Measurements from ENCODE around the gene WWOX.

Gene WWOX

DNA sequence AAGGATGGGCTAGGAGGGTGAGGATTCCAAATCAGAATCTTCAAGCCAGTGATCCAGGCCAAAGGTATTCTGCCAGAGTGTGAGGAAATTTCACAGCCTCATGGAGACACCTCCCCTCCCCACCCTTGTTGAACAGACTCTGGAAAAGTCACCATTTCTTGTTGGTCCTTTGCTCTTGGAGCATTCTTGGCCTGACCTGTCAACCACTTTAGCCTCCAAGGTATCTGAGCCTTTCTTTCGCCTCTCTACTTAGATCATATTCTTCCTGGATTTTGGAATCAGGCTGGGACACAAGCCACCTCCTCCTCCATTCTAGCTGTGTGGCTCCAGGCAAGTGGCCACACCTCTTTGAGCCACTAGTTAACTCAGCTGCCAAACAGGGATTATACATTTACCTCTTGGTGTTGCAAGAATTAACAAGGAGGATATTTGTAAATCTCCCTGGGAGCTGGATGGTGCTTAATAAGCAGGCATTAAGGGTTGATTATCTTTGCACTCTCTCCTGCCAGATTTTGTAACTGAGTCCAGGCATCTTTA lies 193.5 kb downstream of the WWOX start:
- Histone ChIP-seq H3K9me3 (ENCODE audit: insufficient read depth, low read depth, low read length) (no peaks in the 10 kb centered on the region), H2BK5ac (ENCODE audit: low read depth, low read length, poor library complexity) (no peak overlapping the region), H3K4me1 (ENCODE audit: control insufficient read depth in 1 of 2, insufficient read depth in 2 of 2, low read length in 2 of 2) (peaks cover 8 to 12% of the 10 kb centered on the region in 2 experiments), H2BK12ac (ENCODE audit: low read length) (no peak overlapping the region), H2AFZ (ENCODE audit: insufficient read depth, low read length, poor library complexity) (no peak overlapping the region), H3K27ac (ENCODE audit: low read depth, low read length) (peak overlapping the region; percentile 27), H2BK120ac (ENCODE audit: insufficient read depth, low read length, poor library complexity) (no peak overlapping the region), H3K79me2 (ENCODE audit: control insufficient read depth, insufficient read depth, low read length, poor library complexity) (no peaks in the 10 kb centered on the region), H3K27me3 (ENCODE audit: insufficient read depth, low read length) (no peaks in the 10 kb centered on the region), H3K18ac (ENCODE audit: low read length) (no peak overlapping the region), H3K9ac (ENCODE audit: low read length) (no peak overlapping the region), H3K14ac (ENCODE audit: low read length) (no peak overlapping the region), H3K36me3 (ENCODE audit: control insufficient read depth in 1 of 2, insufficient read depth in 2 of 2, low read length in 2 of 2) (no peaks in the 10 kb centered on the region), H3K4me2 (ENCODE audit: low read length) (no peak overlapping the region), H4K8ac (ENCODE audit: low read depth, low read length) (no peak overlapping the region), H2AK5ac (ENCODE audit: low read length) (no peak overlapping the region), H3K79me1 (ENCODE audit: low read length) (peaks cover 2% of the 10 kb centered on the region), H3K4ac (ENCODE audit: low read depth, low read length) (no peak overlapping the region), H4K91ac (ENCODE audit: low read depth, low read length) (no peak overlapping the region), H4K12ac (ENCODE audit: low read depth, low read length) (no peak overlapping the region), H3K23ac (ENCODE audit: low read length) (no peak overlapping the region), H3K4me3 (ENCODE audit: low read depth, low read length) (no peak overlapping the region)
- whole genome bisulfite sequencing (ENCODE audit: extremely low coverage, insufficient coverage, insufficient read length) = no CpG with 5 or more reads among the region's 1 CpG
- DNase-seq = peak; percentile 12 to 56

DNA sequence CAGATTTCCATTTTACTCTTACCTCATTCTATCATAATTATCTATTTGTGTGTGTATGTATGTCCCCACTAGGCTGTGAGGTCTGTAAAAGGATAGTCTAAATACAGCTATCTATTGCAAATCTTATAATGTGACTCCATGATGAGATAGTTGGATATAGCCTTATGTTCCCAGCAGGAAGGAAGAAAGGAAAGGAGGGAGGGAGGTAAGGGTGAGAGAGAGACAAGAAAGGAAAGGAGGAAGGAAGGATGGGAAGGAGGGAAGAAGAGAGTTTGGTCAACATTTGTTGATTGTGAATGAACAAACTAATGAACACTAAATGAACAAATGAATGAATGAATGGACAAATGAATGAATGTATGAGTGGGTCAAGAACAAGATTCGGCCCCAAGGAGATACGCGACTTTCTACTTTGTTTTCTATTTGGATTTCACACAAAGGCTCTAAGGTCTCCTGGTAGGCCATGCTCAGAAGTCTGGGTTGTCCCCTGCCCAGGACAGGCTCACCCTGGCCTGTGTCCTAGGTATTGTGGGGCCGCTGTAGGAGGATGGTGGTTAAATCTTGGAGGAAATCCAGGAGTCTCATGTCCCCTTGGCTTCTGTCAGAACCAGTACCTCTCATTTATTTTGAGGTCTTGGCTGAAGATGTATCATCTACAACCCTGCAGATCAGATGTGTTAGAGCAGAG lies 195.2 kb downstream of the WWOX start:
- no peak overlapping the region for H4K91ac ChIP-seq (ENCODE audit: low read depth, low read length)
- peaks cover 2% of the 10 kb centered on the region for H3K79me1 ChIP-seq (ENCODE audit: low read length)
- H3K4me1 ChIP-seq (ENCODE audit: control insufficient read depth in 1 of 2, insufficient read depth in 2 of 2, low read length in 2 of 2) = peaks cover 8 to 12% of the 10 kb centered on the region in 2 experiments
- no peak overlapping the region for H2AFZ ChIP-seq (ENCODE audit: insufficient read depth, low read length, poor library complexity)
- H3K79me2 ChIP-seq (ENCODE audit: control insufficient read depth, insufficient read depth, low read length, poor library complexity) = no peaks in the 10 kb centered on the region
- no peak overlapping the region for H3K9ac ChIP-seq (ENCODE audit: low read length)
- H2BK120ac ChIP-seq (ENCODE audit: insufficient read depth, low read length, poor library complexity) = no peak overlapping the region
- H3K4me3 ChIP-seq (ENCODE audit: low read depth, low read length) = no peak overlapping the region
- no CpG with 5 or more reads among the region's 4 CpGs for WGBS (ENCODE audit: extremely low coverage, insufficient coverage, insufficient read length)
- H2BK12ac ChIP-seq (ENCODE audit: low read length) = no peak overlapping the region
- H2AK5ac ChIP-seq (ENCODE audit: low read length) = no peak overlapping the region
- H3K18ac ChIP-seq (ENCODE audit: low read length) = no peak overlapping the region
- no peaks in the 10 kb centered on the region for H3K9me3 ChIP-seq (ENCODE audit: insufficient read depth, low read depth, low read length)
- H3K27me3 ChIP-seq (ENCODE audit: insufficient read depth, low read length) = no peaks in the 10 kb centered on the region
- H3K4me2 ChIP-seq (ENCODE audit: low read length) = no peak overlapping the region
- H3K14ac ChIP-seq (ENCODE audit: low read length) = no peak overlapping the region
- no peak overlapping the region for H2BK5ac ChIP-seq (ENCODE audit: low read depth, low read length, poor library complexity)
- H3K23ac ChIP-seq (ENCODE audit: low read length) = no peak overlapping the region
- no peaks in the 10 kb centered on the region for H3K36me3 ChIP-seq (ENCODE audit: control insufficient read depth in 1 of 2, insufficient read depth in 2 of 2, low read length in 2 of 2)
- no peak overlapping the region for H3K27ac ChIP-seq (ENCODE audit: low read depth, low read length)
- H4K8ac ChIP-seq (ENCODE audit: low read depth, low read length) = no peak overlapping the region
- no peak overlapping the region for H3K4ac ChIP-seq (ENCODE audit: low read depth, low read length)
- H4K12ac ChIP-seq (ENCODE audit: low read depth, low read length) = no peak overlapping the region
- DNase-seq = no peak

DNA sequence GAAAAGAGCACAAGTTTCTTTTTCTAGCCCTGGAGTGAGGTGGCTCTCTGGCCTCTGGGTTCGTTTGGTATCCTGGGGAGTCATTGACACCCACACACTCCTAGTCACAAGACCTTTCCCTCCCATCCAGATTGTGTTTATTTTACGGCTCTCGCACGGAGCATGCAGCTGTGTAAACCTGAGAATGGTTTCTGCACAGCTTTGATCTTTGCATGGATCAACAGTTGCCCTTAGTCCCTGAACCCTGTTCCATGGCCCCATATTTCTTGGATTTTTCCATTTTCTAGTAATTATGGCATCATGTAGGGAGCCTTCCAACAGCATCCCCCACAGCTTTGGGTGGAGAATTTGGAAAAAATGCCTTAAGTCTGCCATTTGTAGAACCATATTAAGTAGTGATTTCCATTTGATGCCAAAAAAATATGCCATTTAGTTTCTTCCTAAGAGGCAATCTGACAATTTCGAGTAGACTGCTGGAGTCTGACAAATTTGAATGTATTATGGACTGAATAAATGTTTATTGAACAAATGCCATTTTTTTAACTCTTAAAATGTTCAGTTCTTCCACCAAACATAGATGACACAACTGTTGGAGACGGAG lies 197.7 kb downstream of the WWOX start:
- no peak overlapping the region for H3K4ac ChIP-seq (ENCODE audit: low read depth, low read length)
- no peak overlapping the region for H3K27ac ChIP-seq (ENCODE audit: low read depth, low read length)
- no peaks in the 10 kb centered on the region for H3K36me3 ChIP-seq (ENCODE audit: control insufficient read depth in 1 of 2, insufficient read depth in 2 of 2, low read length in 2 of 2)
- H3K23ac ChIP-seq (ENCODE audit: low read length) = no peak overlapping the region
- H2BK5ac ChIP-seq (ENCODE audit: low read depth, low read length, poor library complexity) = no peak overlapping the region
- H2AK5ac ChIP-seq (ENCODE audit: low read length) = no peak overlapping the region
- H3K4me2 ChIP-seq (ENCODE audit: low read length) = no peak overlapping the region
- no peaks in the 10 kb centered on the region for H3K79me2 ChIP-seq (ENCODE audit: control insufficient read depth, insufficient read depth, low read length, poor library complexity)
- no peak overlapping the region for H4K8ac ChIP-seq (ENCODE audit: low read depth, low read length)
- H3K9ac ChIP-seq (ENCODE audit: low read length) = no peak overlapping the region
- peaks cover 6 to 8% of the 10 kb centered on the region in 2 experiments for H3K4me1 ChIP-seq (ENCODE audit: control insufficient read depth in 1 of 2, insufficient read depth in 2 of 2, low read length in 2 of 2)
- no peak overlapping the region for H2AFZ ChIP-seq (ENCODE audit: insufficient read depth, low read length, poor library complexity)
- H3K4me3 ChIP-seq (ENCODE audit: low read depth, low read length) = no peak overlapping the region
- H2BK120ac ChIP-seq (ENCODE audit: insufficient read depth, low read length, poor library complexity) = no peak overlapping the region
- H3K79me1 ChIP-seq (ENCODE audit: low read length) = no peaks in the 10 kb centered on the region
- no CpG with 5 or more reads among the region's 6 CpGs for WGBS (ENCODE audit: extremely low coverage, insufficient coverage, insufficient read length)
- no peak overlapping the region for H4K12ac ChIP-seq (ENCODE audit: low read depth, low read length)
- H3K14ac ChIP-seq (ENCODE audit: low read length) = no peak overlapping the region
- H3K18ac ChIP-seq (ENCODE audit: low read length) = no peak overlapping the region
- DNase-seq = no peak
- no peak overlapping the region for H2BK12ac ChIP-seq (ENCODE audit: low read length)
- no peaks in the 10 kb centered on the region for H3K27me3 ChIP-seq (ENCODE audit: insufficient read depth, low read length)
- no peak overlapping the region for H4K91ac ChIP-seq (ENCODE audit: low read depth, low read length)
- no peaks in the 10 kb centered on the region for H3K9me3 ChIP-seq (ENCODE audit: insufficient read depth, low read depth, low read length)

DNA sequence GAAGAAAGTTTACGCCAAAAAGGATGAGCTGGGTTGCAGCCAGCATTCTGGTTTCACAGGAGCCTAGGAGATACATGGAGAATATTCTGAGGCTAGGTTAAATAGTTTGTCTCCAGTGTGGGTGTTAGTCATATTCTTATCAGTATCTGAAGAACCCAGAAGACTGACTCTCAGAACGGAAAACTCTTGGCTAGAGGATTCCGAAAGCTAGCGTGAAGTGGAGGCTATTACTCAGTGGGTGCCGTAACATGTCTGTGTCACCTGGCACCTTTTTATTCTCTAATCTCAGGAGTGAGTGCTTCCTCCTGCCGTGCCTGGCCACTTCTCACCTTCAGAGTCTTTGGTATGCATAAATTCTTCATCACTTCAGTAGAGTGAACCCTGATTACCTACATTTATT lies 199.5 kb downstream of the WWOX start:
- Histone ChIP-seq H3K27me3 (ENCODE audit: insufficient read depth, low read length) (no peaks in the 10 kb centered on the region), H3K4me3 (ENCODE audit: low read depth, low read length) (no peak overlapping the region), H3K14ac (ENCODE audit: low read length) (no peak overlapping the region), H2BK120ac (ENCODE audit: insufficient read depth, low read length, poor library complexity) (no peak overlapping the region), H3K9ac (ENCODE audit: low read length) (no peak overlapping the region), H3K18ac (ENCODE audit: low read length) (no peak overlapping the region), H3K79me1 (ENCODE audit: low read length) (no peaks in the 10 kb centered on the region), H2AK5ac (ENCODE audit: low read length) (no peak overlapping the region), H3K36me3 (ENCODE audit: control insufficient read depth in 1 of 2, insufficient read depth in 2 of 2, low read length in 2 of 2) (no peaks in the 10 kb centered on the region), H3K4me2 (ENCODE audit: low read length) (no peak overlapping the region), H3K9me3 (ENCODE audit: insufficient read depth, low read depth, low read length) (no peaks in the 10 kb centered on the region), H2AFZ (ENCODE audit: insufficient read depth, low read length, poor library complexity) (no peak overlapping the region), H3K4me1 (ENCODE audit: control insufficient read depth in 1 of 2, insufficient read depth in 2 of 2, low read length in 2 of 2) (peaks cover 0 to 2% of the 10 kb centered on the region in 2 experiments), H3K23ac (ENCODE audit: low read length) (no peak overlapping the region), H3K27ac (ENCODE audit: low read depth, low read length) (no peak overlapping the region), H3K4ac (ENCODE audit: low read depth, low read length) (no peak overlapping the region), H4K8ac (ENCODE audit: low read depth, low read length) (no peak overlapping the region), H2BK5ac (ENCODE audit: low read depth, low read length, poor library complexity) (no peak overlapping the region), H2BK12ac (ENCODE audit: low read length) (no peak overlapping the region), H3K79me2 (ENCODE audit: control insufficient read depth, insufficient read depth, low read length, poor library complexity) (no peaks in the 10 kb centered on the region), H4K91ac (ENCODE audit: low read depth, low read length) (no peak overlapping the region), H4K12ac (ENCODE audit: low read depth, low read length) (no peak overlapping the region)
- DNase-seq = peak; percentile 49 to 79
- WGBS (ENCODE audit: extremely low coverage, insufficient coverage, insufficient read length) = no CpG with 5 or more reads among the region's 6 CpGs
